ENCODE results near the gene UFD1. TPM values are rescaled to one million over a fixed set of nuclear protein-coding genes. Genes with fewer than 3 reads are reported as not detected.

The UFD1 gene
- total and polyA plus RNA-seq, 9 of the 15 experiments (the other 6 are each of a cell fraction or from before 2014, with no cell fraction given) = 238 to 645 (median 363) TPM

DNA sequence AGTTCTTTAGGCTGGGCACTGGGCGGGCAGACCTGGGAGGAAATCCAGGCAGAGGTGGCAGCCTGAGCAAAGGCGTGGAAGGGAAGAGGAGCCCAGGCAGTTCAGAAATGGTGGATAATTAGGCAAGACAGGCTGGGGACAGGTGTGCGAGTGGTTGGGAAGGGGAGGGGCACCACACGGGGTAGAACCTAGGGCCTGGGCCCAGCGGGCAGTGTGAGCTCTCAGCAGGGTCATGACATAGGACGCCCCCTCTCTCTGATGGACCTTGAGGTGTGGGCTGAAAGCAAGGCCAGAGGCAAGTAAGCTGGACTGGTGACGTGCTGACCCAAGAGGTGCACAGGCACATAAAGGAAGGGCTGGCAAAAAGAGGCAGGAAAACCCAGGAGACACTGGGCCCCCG, 6.8 kb downstream of the UFD1 start (continued):
- TF ChIP-seq, protein P1, sequence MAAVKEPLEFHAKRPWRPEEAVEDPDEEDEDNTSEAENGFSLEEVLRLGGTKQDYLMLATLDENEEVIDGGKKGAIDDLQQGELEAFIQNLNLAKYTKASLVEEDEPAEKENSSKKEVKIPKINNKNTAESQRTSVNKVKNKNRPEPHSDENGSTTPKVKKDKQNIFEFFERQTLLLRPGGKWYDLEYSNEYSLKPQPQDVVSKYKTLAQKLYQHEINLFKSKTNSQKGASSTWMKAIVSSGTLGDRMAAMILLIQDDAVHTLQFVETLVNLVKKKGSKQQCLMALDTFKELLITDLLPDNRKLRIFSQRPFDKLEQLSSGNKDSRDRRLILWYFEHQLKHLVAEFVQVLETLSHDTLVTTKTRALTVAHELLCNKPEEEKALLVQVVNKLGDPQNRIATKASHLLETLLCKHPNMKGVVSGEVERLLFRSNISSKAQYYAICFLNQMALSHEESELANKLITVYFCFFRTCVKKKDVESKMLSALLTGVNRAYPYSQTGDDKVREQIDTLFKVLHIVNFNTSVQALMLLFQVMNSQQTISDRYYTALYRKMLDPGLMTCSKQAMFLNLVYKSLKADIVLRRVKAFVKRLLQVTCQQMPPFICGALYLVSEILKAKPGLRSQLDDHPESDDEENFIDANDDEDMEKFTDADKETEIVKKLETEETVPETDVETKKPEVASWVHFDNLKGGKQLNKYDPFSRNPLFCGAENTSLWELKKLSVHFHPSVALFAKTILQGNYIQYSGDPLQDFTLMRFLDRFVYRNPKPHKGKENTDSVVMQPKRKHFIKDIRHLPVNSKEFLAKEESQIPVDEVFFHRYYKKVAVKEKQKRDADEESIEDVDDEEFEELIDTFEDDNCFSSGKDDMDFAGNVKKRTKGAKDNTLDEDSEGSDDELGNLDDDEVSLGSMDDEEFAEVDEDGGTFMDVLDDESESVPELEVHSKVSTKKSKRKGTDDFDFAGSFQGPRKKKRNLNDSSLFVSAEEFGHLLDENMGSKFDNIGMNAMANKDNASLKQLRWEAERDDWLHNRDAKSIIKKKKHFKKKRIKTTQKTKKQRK (IDR thresholded peaks at IDR 0.05; ENCODE audit: borderline replicate concordance, low read depth, low read length) = no peak
- TF ChIP-seq HMGXB4 (CRISPR knock-in tag; IDR thresholded peaks at IDR 0.05) (0 out of 2 replicates have a peak, but pooled peaks have one; percentile 29), POLR2AphosphoS5 (IDR thresholded peaks at IDR 0.05; ENCODE audit: control insufficient read depth, insufficient read depth, low read depth, low read length) (no peak), MYC (IDR thresholded peaks at IDR 0.05; ENCODE audit: low read depth, low read length) (no peak), MYC (CRISPR knock-in tag; IDR thresholded peaks at IDR 0.05; ENCODE audit: borderline replicate concordance, low read depth) (no peak), ZBTB7A (IDR thresholded peaks at IDR 0.05; ENCODE audit: borderline replicate concordance, control insufficient read depth, low read depth, low read length) (no peak), CCAR2 (IDR thresholded peaks at IDR 0.05; ENCODE audit: low read depth, low read length) (no peak), PHB (CRISPR knock-in tag; IDR thresholded peaks at IDR 0.05) (0 out of 2 replicates have a peak, but pooled peaks have one; percentile 71), BRCA1 (IDR thresholded peaks at IDR 0.05) (no peak), BRCA1 (CRISPR knock-in tag; IDR thresholded peaks at IDR 0.05) (no peak), TAF15 (IDR thresholded peaks at IDR 0.05; ENCODE audit: low read depth, low read length) (no peak), SRSF7 (optimal IDR thresholded peaks at IDR 0.05; ENCODE audit: low read depth, low read length) (no peak), PTBP1 (IDR thresholded peaks at IDR 0.05; ENCODE audit: low read depth, low read length) (no peak), ZC3H4 (CRISPR knock-in tag; IDR thresholded peaks at IDR 0.05; ENCODE audit: borderline replicate concordance) (no peak), POLR2G (IDR thresholded peaks at IDR 0.05; ENCODE audit: low read depth, low read length) (peak; percentile 49; the same call in 1 of the 2 replicates), SMARCC2 (IDR thresholded peaks at IDR 0.05; ENCODE audit: low read depth) (no peak), HNRNPUL1 (IDR thresholded peaks at IDR 0.05; ENCODE audit: low read length) (no peak), CAMTA2 (CRISPR knock-in tag; conservative IDR thresholded peaks at IDR 0.05) (0 out of 2 replicates have a peak, but pooled peaks have one; percentile 53), ZNF184 (CRISPR knock-in tag; IDR thresholded peaks at IDR 0.05) (no peak), ZNF41 (CRISPR knock-in tag; conservative IDR thresholded peaks at IDR 0.05) (no peak), FUS (optimal IDR thresholded peaks at IDR 0.05; ENCODE audit: low read depth, low read length) (no peak)
- TF ChIP-seq, protein P2, sequence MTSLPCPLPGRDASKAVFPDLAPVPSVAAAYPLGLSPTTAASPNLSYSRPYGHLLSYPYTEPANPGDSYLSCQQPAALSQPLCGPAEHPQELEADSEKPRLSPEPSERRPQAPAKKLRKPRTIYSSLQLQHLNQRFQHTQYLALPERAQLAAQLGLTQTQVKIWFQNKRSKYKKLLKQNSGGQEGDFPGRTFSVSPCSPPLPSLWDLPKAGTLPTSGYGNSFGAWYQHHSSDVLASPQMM (CRISPR knock-in tag; IDR thresholded peaks at IDR 0.05) = no peak
